NCI-H1105 (cell line): Measurements from ENCODE around the gene ANKRD55.
"Not testable (repeated sequence)": the region's sequence is repeated elsewhere in the genome, so short reads cannot be mapped to it uniquely, and the experiment has no call there.

Experiments used
- DNase-seq: peaks from one replicate; lab custom pipeline; 2025; lab: John Stamatoyannopoulos, UW

ANKRD55 gene

DNA sequence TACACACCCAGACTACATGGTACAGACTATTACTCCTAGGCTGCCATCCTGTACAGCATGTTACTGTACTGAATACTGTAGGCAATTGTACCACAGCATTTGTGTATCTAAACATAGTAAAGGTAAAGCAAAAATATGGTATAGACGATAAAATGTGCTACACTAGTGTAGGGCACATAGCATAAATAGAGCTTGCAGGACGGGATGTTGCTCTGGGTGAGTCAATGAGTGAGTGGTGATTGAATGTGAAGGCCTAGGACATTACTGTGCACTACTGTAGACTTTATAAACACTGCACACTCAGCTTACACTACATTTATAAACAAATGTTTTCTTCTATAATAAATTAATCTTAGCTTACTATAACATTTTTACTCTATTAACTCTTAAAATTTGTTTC lies 25.6 kb downstream of the ANKRD55 start:
- DNase-seq: no peak

DNA sequence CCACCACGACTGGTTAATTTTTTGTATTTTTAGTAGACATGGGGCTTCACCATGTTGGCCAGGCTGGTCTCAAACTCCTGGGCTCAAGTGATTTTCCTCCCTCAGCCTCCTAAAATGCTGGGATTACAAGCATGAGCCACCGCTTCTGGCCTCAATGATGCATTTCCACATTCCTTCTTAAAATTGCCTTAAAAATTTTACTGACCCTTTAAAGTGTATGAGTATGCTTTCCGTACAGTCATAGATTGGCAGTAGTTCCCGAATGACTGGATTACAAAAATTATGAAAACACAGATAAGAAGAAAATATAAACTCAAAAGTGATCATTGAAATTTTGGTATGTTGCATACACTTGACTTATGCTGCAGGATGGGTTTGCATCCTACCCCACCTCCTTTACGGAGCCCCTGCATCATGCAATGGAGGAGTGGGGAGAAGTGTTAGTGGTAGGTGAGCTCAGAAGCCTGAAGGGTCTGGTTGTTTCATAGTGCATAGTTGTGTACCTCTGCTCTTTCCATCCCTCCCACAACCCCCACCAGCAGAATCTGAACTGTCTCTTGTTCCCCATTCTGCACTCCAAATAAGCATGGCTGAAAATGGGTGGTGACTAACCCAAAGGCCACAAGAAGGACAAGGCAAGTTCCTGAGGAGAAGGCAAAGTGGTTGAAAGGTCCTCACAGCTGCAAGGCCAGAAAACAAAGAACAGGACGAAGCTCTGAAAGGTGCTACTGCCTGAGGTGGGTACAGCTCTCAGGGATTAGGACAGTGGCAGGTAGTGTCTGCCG lies 26.8 kb downstream of the ANKRD55 start:
- DNase-seq: no peak

DNA sequence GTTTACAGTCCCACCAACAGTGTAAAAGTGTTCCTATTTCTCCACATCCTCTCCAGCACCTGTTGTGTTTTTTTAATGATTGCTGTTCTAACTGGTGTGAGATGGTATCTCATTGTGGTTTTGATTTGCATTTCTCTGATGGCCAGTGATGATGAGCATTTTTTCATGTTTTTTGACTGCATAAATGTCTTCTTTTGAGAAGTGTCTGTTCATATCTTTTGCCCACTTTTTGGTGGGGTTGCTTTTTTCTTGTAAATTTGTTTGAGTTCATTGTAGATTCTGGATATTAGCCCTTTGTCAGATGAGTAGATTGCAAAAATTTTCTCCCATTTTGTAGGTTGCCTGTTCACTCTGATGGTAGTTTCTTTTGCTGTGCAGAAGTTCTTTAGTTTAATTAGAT lies 29.2 kb downstream of the ANKRD55 start:
- not testable (repeated sequence) for DNase-seq

DNA sequence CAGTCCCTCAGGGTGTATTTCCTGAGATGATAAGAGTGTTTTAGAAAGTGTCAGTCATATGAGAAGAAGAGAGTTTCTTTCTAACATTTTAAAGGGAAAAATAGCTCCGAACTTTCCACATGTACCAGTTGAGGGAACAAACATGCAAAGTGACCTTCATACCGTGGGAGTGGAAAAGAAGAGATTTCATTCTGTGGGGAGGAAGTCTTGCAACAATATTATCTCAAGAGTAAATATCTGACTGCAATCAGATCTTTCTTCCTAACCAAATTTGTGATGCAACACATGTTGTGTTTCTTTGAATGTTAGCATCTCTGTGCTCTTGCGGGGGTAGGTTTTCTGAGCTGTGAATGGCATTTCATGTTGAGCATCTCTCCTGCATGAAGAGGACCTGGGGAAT lies 30.6 kb downstream of the ANKRD55 start:
- DNase-seq: no peak

DNA sequence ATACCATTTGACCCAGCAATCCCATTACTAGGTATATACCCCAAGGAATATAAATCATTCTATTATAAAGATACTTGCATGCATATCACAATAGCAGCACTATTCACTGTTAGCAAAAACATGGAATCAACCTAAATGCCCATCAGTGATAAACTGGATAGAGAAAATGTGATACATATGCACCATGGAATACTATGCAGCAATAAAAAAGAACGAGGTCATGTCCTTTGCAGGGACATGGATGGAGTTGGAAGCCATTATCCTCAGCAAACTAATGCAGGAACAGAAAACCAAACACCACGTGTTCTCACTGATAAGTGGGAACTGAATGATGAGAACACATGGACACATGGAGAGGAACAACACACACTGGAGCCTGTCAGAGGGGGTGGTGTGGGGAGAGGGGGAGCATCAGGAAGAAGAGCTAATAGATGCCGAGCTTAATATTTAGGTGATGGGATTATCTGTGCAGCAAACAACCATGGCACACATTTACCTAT lies 31.3 kb downstream of the ANKRD55 start:
- not testable (repeated sequence) for DNase-seq

DNA sequence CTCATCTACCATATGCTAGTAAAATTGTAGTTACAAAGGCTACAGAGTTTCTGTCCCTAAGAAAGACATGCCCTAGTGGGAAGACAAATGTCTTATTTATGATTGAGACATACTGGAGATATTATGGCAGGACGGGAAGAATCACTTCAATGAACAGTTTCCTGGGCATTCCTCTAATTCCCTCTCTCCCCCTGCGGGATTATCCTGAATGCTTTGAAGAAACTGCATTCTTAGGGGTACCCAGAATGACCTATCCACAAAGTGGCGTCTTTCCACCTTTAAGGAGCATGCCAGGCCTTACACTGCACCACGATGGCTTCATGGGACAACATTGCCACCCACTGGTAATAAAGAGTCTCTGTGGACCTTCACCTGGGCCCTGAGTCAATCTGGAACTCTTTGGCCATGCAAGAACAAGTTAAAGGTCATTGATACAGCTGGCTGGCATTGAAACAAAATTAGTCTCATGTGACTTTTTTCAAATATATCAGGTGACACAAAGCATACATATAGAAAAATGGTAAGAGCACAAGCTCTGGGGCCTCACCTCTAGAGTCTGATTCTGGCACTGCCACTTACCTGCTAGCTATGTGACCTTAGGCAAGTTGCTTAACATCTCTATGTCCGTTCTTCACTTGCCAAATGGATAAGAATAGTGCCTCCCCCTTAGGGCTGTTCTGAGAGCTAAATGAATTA lies 32.0 kb downstream of the ANKRD55 start:
- DNase-seq: no peak

DNA sequence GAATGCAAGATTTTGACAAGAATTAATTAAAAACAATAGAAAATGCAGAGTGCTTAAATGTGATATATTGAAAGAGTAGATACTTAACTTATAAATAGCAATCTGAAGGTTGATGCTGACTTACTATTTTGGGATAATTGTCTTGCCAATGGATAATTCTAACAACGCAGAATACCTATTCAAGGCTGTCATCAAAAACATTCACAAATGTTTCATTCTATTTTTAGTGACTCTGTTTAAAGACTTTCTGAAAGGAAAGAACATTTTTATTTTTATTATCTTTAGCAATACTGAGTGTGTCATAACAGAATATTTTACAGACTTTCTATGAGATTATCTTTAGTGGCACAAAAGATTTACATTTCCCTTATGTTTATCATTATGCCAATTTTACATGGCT lies 38.1 kb downstream of the ANKRD55 start:
- no peak for DNase-seq

DNA sequence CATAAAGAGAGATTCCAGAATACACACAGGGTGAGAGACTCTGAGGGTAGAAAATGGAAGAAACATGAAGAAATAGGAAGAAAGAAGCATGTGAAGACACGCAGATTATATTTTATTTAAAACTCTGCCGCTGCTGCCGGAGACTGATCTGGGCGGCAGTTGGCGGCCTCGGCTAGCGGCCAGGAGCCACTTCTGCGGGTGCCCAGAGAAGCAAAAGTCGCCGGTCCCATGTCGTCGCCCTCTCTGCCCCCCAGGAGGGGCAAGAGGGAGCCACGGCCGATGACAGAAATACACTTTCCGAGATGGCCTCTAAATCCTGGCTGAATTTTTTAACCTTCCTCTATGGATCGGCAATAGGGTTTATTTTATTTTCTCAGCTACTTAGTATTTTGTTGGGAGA lies 40.9 kb downstream of the ANKRD55 start:
- DNase-seq: no peak

DNA sequence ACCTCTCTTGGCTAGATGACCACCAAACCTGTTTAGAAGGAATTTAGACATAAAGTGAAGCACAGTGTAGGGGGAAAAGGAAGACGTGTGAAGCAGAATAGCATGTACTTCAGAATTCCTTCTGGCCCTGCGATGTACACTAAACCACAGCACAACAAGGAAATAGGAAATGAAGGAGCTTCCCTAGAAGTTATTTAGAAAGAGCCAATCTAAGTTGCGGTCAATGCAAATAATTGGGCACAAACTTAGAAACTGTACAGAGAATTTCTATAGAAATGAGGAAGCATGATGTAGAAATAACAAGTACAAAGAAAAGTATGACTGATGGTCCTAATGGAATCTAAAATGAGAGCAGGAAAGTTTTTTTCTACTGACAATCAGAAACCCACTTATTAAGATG lies 41.5 kb downstream of the ANKRD55 start:
- DNase-seq: no peak

DNA sequence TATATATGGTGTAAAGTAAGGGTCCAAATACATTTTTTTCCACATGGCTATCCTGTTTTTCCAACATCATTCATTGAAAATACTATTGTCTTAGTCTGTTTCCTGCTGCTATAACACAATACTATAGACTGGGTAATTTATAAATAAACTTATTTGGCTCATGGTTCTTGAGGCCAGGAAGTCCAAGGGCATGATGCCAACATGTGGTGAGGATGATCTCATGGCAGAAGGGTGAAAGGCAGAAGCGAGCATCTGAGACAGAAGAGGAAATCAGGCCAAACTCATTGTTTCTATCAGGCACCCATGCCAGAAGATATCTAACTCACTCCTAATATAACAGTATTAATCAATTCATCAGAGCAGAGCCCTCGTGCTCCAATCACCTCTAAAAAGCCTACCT lies 42.6 kb downstream of the ANKRD55 start:
- DNase-seq: no peak

DNA sequence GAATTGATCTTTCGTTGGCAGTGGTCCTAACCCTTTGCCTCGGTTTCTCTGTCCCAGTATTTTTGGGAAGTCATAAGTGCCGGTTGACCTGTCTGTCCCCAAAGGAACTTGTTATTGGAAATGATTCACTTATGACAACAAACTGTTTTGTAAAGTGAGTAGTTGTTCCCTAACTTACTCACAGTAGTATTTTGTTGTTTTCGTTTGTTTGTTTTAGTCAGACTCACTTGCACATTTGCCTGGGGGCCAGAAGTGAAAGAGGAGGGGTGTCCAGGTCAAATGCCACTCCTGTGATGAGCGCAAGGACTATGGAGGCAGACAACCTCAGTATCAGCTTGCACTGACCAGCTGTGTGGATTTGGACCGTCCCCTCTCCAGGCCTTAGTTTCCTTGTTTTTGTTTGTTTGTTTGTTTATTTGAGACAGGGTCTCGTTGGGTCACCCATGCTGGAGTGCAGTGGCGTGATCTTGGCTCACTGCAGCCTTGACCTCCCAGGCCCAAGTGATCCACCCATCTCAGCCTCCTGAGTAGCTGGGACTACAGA lies 47.3 kb downstream of the ANKRD55 start:
- no peak for DNase-seq

DNA sequence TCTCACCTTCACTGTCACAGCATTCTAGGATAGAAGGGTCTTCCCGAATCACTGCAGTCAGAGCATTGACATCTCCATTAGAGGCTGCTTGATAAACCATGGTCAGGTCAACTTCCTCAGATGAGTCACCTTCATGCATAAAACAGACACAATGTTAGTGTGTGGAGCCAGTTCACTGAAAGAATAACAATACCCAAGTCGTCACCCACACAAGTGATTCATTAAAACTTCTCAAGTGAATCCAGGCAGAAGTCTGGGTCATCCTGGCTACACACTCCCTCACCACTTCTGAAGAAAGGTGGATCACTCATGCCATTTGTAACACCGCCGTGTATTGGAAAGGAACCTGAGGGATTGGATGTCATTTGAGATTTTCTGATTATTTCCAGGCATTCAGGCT lies 49.6 kb downstream of the ANKRD55 start:
- DNase-seq: no peak

DNA sequence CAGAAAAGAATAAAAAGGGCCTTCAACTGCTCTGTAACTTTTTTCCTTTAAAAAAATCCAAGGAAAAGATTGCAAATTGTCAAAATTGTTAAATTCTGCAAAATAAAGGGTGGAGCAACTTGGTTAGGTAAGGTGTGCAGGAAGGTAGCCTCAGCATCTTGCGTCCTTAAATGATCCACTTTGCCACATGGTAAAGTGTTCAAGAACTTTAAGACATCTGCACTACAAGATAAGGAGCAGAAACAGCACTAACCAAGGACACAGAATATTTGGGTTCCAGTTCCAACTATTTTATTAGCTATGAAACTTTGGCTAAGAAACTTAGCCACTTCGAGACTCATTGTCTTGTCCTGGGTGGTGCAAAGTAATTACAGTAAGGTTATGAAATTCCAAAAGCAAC lies 53.7 kb downstream of the ANKRD55 start:
- no peak for DNase-seq

DNA sequence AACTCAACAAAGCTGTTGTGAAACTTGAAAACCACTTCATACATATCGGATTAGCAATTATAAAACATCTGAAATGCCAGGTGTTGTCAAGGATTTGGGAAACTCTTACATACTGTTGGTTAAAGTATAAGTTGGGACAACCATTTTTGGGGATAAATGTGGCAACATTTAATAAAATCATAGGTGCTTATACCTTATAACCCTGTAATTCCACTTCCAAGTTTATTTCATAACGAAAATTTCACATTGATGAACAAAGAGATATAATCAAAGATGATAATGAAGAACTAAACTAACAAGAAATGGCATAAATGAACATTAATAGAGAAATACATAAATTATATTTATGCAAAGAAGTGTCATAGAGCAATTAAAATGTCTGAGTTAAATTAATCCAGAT lies 54.3 kb downstream of the ANKRD55 start:
- no peak for DNase-seq

DNA sequence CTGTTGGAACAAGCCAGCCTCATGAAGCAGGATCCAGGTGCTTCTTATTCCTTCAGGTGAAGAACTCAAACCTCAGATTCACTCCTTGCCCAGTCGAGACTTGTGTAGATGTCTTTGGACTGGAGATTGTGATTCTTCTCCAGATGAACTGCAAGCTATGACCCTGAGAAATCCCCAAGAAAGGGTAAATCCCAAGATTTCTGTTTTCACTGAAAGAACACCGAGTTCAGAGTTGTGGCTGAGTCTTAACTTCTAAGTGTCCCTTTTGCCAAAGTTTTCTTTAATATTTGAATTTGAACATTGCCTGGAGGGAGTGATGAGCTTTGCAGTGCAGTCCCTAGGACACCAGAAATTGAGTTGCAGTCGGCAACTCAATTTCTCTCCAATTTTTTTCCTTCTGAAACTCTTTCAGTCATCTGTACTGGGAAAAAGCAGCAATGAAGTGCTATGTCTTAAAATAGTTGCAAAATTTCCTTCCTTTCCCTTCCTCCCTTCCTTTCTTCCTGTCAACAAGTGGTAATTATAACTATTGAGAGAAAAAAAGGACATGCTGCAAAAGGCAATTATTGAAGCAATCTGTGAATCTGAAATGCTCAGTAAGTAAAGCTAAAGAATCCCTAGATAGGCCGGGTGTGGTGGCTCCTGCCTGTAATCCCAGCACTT lies 56.1 kb downstream of the ANKRD55 start:
- DNase-seq: no peak

DNA sequence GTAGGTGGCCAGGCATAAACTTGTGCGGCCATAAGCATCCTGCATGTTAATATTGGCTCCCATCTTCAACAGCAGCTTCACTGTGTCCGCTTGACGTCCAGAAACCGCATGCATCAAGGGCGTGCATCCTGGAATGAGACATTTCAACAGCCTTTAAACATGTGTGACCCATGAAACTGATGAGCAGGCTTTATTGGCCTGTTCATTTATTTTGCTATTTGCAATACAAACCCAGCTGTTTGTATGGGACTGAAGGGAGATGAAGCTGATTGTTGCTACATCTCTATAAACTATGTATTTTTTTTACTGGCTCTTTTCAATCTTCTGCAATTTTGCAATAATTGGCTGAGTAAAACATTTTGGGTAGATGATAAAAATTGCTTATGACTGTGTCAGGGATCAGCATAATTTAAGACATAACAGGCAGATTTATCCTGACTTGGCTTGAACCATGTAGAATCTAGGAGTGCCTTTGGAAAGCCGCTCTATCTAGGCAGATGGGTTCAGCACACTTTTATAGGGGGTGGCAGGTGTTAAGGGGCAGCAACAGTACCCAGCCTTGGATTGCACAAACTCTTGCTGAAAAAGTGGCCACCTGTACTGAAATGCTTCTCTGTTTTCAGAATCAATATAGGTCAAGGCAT lies 56.9 kb downstream of the ANKRD55 start:
- DNase-seq: no peak

DNA sequence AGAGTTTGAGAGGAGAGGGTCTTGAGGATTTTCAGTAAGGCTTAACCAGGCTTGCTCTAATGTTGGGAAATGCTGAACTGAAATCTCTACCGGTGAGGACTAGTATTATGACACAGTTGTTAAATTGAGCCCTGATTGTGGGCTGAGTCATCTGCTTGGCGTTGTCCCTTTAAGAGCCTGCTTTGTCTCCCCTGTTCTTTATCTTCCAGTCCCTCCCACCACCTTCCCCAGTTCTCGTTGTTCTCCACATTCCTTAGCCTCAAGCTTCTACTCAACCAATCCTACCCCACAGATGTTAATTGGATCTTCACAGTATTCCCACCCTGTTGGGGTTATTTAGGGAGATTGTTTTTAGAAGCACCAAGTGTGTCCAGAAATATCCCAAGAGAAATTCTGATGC lies 57.6 kb downstream of the ANKRD55 start:
- DNase-seq: no peak

DNA sequence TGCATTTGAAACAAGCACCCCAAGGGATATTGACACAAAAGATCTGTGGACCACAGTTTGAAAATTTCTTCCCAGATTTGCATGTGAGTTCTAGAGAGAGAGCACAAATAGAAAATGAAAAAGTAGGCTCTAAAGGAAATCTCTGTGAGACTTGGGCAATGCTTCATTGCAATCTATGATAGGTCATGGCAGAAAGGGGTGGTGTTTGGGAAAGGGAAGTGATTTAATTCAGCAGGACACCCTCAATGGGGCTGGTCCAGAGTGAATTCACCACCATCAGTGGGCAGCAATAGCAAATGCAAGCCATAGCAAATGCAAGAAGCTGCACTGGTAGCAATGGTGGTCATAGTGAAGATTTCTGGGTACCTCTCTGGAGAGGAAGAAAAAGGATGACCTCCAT lies 58.1 kb downstream of the ANKRD55 start:
- DNase-seq: no peak

DNA sequence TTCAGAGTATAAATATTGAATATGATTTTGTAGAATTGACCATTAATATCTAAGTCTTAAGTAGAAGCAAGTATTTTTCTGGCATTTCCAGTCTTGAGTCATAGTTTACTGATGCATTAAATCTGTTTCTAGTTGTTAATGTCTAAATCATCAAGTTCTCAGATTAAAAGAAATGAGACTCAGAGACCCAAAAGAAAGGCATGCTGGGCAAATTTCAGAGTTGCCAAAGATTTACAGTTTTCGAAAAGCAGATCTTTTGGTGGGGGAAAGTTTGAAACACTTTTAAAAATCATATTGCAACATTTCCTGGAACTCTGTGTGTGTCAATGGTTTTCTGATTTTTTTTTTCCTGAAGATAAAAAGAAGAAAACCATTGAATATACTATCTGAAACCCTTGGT lies 60.9 kb downstream of the ANKRD55 start:
- DNase-seq: no peak

DNA sequence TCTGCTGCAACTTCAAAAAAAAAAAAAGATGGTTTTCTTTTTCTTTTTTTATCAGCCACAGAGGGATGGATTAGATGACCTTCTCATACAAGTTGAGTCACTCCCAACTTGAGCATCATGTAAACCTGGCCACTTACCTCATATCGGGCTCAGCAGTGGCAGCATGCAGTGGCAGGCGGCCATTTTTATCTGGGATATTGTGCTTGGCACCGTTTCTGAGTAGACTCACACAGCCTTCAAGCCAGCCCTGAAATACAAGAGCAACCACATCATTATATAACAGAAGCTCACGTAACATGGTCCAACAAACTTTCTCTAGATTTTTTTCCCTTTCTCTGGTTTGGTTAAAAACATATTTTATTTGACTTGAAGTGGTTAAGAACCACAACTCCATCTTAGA lies 62.6 kb downstream of the ANKRD55 start:
- DNase-seq: no peak

DNA sequence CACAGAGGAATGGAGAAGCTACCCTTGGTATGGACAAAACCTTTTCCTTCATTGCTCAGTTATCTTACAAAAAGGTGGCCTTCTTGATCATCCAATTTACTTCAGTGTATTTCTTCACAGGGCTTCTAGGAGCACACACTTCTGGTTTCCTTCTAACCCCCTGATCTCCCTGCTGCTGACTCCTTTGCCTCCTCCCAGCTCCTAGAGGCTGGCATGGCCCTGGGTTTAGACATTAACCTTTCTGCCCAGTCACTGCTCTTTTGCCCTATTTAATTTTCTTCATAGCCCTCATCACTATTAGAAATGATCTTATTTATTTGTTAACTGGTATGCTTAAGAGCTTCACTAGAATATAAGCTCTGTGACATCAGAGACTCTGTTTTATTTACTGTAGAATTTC lies 63.2 kb downstream of the ANKRD55 start:
- DNase-seq: no peak

DNA sequence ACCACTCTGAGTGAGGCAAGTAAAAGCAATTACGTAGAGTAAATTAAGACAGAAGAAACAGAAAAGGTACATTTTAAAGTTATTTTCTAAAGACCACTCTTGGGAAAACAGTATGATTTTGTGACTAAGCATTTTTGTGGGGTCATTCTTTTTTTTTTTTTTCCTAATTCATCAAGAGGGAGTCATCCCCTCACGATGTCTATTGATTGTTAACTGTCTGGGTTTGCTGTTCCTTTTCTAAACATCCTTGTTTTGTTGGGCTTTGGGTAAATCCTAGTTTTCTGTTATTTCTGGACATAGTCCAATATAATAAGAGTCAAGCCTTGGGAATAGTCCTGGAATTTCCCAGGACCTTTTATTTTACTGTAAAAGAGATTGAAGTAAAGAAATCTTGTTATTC lies 63.8 kb downstream of the ANKRD55 start:
- DNase-seq: no peak
